K562 (cell line): ENCODE results near the gene EHBP1L1. TPM values are rescaled to one million over a fixed set of nuclear protein-coding genes. Genes with fewer than 3 reads are reported as not detected.
A peak's percentile ranks its signal among the peaks of the same experiment; 100 is the strongest.

Experiments used
- ATAC-seq: fragments of 200-7000 bp; cut with Tn5 transposase; 3 replicates; pipeline ENCODE4 v1.9.1; 2020; ENCODE audit warnings: moderate library complexity
- BruUV-seq: library from RNA; stranded (reverse); fragments of 400-500 nt; replicated peaks from 2 replicates; lab custom pipeline; 2021; lab: Mats Ljungman, UMichigan
- CTCF ChIA-PET: fragments of 300-600 bp; formaldehyde crosslinking; extraction: SDS; loops from one replicate; lab custom pipeline; 2021; ENCODE audit warnings: low intra/inter-chr PET ratio; lab: Yijun Ruan, JAX
- POLR2A ChIA-PET: fragments of 300-600, 350-650 bp; sonication (Branson Sonifier 250); formaldehyde crosslinking; extraction: SDS; loops from one replicate; lab custom pipeline; 2021; ENCODE audit warnings: antibody characterized with exemption, inconsistent platforms; lab: Yijun Ruan, JAX
- DNase-seq, 4 experiments: peaks; one replicate each; pipeline versions ENCODE4 v3.0.0 to v3.0.0-alpha.2; 2011 to 2018; ENCODE audit warnings: low spot score in 3 of 4, mixed read lengths in 3 of 4; ENCODE audit errors: extremely low read depth in 1 of 4
- FAIRE-seq: peaks from 2 replicates; lab custom pipeline; 2011; peaks lifted over from hg19 to GRCh38; lab: Jason Lieb, UNC
- H2AFZ ChIP-seq: 2 replicates; pipeline ENCODE4 v1.6.0; 2011; ENCODE audit warnings: low read depth, low read length, control low read depth, inconsistent platforms
- H3K27ac ChIP-seq: fragments of 200-600 bp; 3 replicates; pipeline ENCODE4 v1.8.0; 2011; ENCODE audit warnings: low read depth, mild to moderate bottlenecking, control low read depth, inconsistent platforms, low read length, moderate library complexity, mixed read lengths; ENCODE audit errors: extremely low read depth
- H3K27me3 ChIP-seq, 2 experiments: fragments of 300-600 bp in 1 of 2; 2 replicates in 1 of 2; 3 replicates in 1 of 2; pipeline versions ENCODE4 v1.6.0 to v1.8.0; 2011; ENCODE audit warnings: inconsistent platforms in 2 of 2, low read length in 2 of 2, mild to moderate bottlenecking in 1 of 2, mixed read lengths in 1 of 2, moderate library complexity in 1 of 2; ENCODE audit not compliant: control insufficient read depth in 2 of 2, insufficient read depth in 2 of 2
- H3K36me3 ChIP-seq: fragments of 300-600 bp; 3 replicates; pipeline ENCODE4 v1.8.0; 2011; ENCODE audit warnings: mild to moderate bottlenecking, low read length, inconsistent platforms; ENCODE audit not compliant: control insufficient read depth, insufficient read depth
- H3K4me1 ChIP-seq, 2 experiments: fragments of 200-600 bp in 1 of 2; replicated peaks in 1 of 2; 2 replicates in 1 of 2; 3 replicates in 1 of 2; pipeline versions ENCODE4 v1.5.1 to v1.8.0; 2011; ENCODE audit warnings: inconsistent platforms in 2 of 2, low read length in 2 of 2, mild to moderate bottlenecking in 1 of 2, mixed read lengths in 1 of 2, moderate library complexity in 1 of 2; ENCODE audit not compliant: control insufficient read depth in 2 of 2, insufficient read depth in 2 of 2
- H3K4me2 ChIP-seq: 2 replicates; pipeline ENCODE4 v1.6.1; 2011; ENCODE audit warnings: low read length, control low read depth, inconsistent platforms, mixed read lengths; ENCODE audit not compliant: insufficient read depth
- H3K4me3 ChIP-seq: fragments of 200-600 bp; sonication (generic), shearing (Covaris generic); 2 replicates; pipeline ENCODE4 v1.5.1; 2016; ENCODE audit warnings: control low read depth, inconsistent platforms
- H3K79me2 ChIP-seq: fragments of 200-600 bp; 3 replicates; pipeline ENCODE4 v1.8.0; 2011; ENCODE audit warnings: low read length, inconsistent platforms; ENCODE audit not compliant: control insufficient read depth, insufficient read depth
- H3K9ac ChIP-seq, 2 experiments: 2 replicates each; pipeline versions ENCODE4 v1.6.0 to v1.6.1; 2011; ENCODE audit warnings: low read depth in 2 of 2, low read length in 2 of 2, control low read depth in 1 of 2, inconsistent platforms in 1 of 2, mild to moderate bottlenecking in 1 of 2, mixed read lengths in 1 of 2; ENCODE audit not compliant: insufficient read depth in 1 of 2
- H3K9me1 ChIP-seq: one replicate; pipeline ENCODE4 v1.6.0; 2011; ENCODE audit warnings: inconsistent platforms, mild to moderate bottlenecking, low read length, moderate library complexity; ENCODE audit not compliant: control insufficient read depth, insufficient read depth
- H3K9me3 ChIP-seq: replicated peaks from 2 replicates; pipeline ENCODE4 v1.5.1; 2011; ENCODE audit warnings: low read depth, low read length, inconsistent platforms; ENCODE audit not compliant: control insufficient read depth, insufficient read depth
- H4K20me1 ChIP-seq: replicated peaks from 2 replicates; pipeline ENCODE4 v1.6.1; 2011; ENCODE audit warnings: low read length, inconsistent platforms, mixed read lengths; ENCODE audit not compliant: control insufficient read depth, insufficient read depth
- ARHGAP35 ChIP-seq: fragments of 450-650 bp; IDR thresholded peaks from 2 replicates; pipeline ENCODE4 v1.6.1; 2018; ENCODE audit not compliant: partially characterized antibody
- ARNT ChIP-seq, 2 experiments: fragments of 450-650 bp; IDR thresholded peaks; 2 replicates each; pipeline ENCODE4 v1.6.1; 2016; ENCODE audit warnings: mild to moderate bottlenecking in 1 of 2
- ATF2 ChIP-seq: sonication (generic); formaldehyde crosslinking; IDR thresholded peaks from 2 replicates; pipeline ENCODE4 v1.8.1; 2022; ENCODE audit warnings: missing genetic modification reagents
- ETV1 ChIP-seq: fragments of 450-650 bp; conservative IDR thresholded peaks from 2 replicates; pipeline ENCODE4 v1.6.1; 2016; ENCODE audit warnings: missing genetic modification characterization, control low read depth, low read depth, missing compliant biosample characterization
- GTF3C2 ChIP-seq: IDR thresholded peaks from 3 replicates; pipeline ENCODE4 v1.6.1; 2011; ENCODE audit warnings: borderline replicate concordance, mild to moderate bottlenecking, moderate library complexity; ENCODE audit not compliant: insufficient read length; ENCODE audit errors: extremely low read depth
- HES1 ChIP-seq: fragments of 450-650 bp; IDR thresholded peaks from 2 replicates; pipeline ENCODE4 v1.6.1; 2016; ENCODE audit warnings: low read depth, mild to moderate bottlenecking, moderate library complexity
- IRF1 ChIP-seq: sonication (generic); formaldehyde crosslinking; IDR thresholded peaks from 2 replicates; pipeline ENCODE4 v1.8.0; 2022; ENCODE audit warnings: missing genetic modification reagents, mild to moderate bottlenecking, borderline replicate concordance
- SNRNP70 ChIP-seq: fragments of 200-400 bp; formaldehyde crosslinking; optimal IDR thresholded peaks from 2 replicates; pipeline ENCODE3; 2017; ENCODE audit warnings: low read depth, low read length
- ZNF511 ChIP-seq: sonication (generic); formaldehyde crosslinking; IDR thresholded peaks from 2 replicates; pipeline ENCODE4 v1.8.0; 2022; ENCODE audit warnings: mild to moderate bottlenecking, missing genetic modification reagents
- ZNF699 ChIP-seq: fragments of 250-450 bp; sonication (Bioruptor Pico); IDR thresholded peaks from 2 replicates; pipeline ENCODE4 v1.8.0; 2021; ENCODE audit warnings: mild to moderate bottlenecking, moderate library complexity; ENCODE audit not compliant: insufficient replicate concordance
- WGBS: fragments of 100-300 bp; shearing (Covaris generic); methylation state at CpG from one replicate; pipeline ENCODE4 v1.1.6; 2016; ENCODE audit warnings: low coverage, mixed read lengths; ENCODE audit not compliant: insufficient coverage; ENCODE audit errors: missing lambda C conversion rate; 5-methylcytosine and 5-hydroxymethylcytosine counted together
- in situ Hi-C: fragments of 300-500 bp; cut with MboI; formaldehyde crosslinking; loops from 4 replicates; pipeline ENCODE4 v1.15.0; 2018; ENCODE audit warnings: inconsistent platforms, mixed read lengths
- intact Hi-C: fragments of 100-400 bp; cut with micrococcal nuclease; formaldehyde crosslinking; loops from 2 replicates; pipeline ENCODE4 v1.14.2; 2022
- polyA plus RNA-seq, 8 experiments: library from polyadenylated mRNA; depleted of rRNA in 4 of 8; stranded (reverse) in 5 of 8; unstranded in 3 of 8; fragments of >200 nt; fragmentation: Nextera tagmentation in 2 of 8; fragmentation: Illumina TruSeq in 1 of 8; extraction: Ambion mirVana in 2 of 8; extraction: Trizol in 1 of 8; gene quantifications; 2 replicates each; pipeline versions ENCODE4 v1.2.1 to v1.2.3, GENCODE V29; 2011 to 2014; ENCODE audit warnings: inconsistent platforms in 1 of 8, missing spikeins in 1 of 8
- total RNA-seq, 7 experiments: library from RNA; depleted of rRNA in 6 of 7; stranded (reverse); fragments of >200 nt in 6 of 7; fragmentation: Illumina TruSeq in 2 of 7; extraction: Trizol in 2 of 7; gene quantifications; 2 replicates each; pipeline versions ENCODE4 v1.2.1 to v1.2.3, GENCODE V29; 2011 to 2021; ENCODE audit warnings: low replicate concordance in 1 of 7

EHBP1L1 gene
- total and polyA plus RNA-seq, 9 of the 15 experiments (the other 6 are each of a cell fraction or from before 2014, with no cell fraction given): 0.03 to 87.1 (median 26.3) TPM

- no peak for FAIRE-seq
- ChIA-PET CTCF (no interaction called here), POLR2A (interaction anchor here (0.5 to 0.6 kb wide), 2 partner anchors 11 to 83 kb away, joined by 3 to 4 read pairs; no protein-coding TSS in a partner anchor)
- Histone ChIP-seq H3K4me3 (no peak overlapping the region), H3K9me3 (no peaks in the 10 kb centered on the region), H3K4me2 (no peak overlapping the region), H2AFZ (peak overlapping the region; percentile 22; the same call in 1 of the 2 replicates), H4K20me1 (no peaks in the 10 kb centered on the region), H3K9ac (no peak overlapping the region), H3K4me1 (peaks cover 26 to 36% of the 10 kb centered on the region in 2 experiments), H3K79me2 (peaks cover 6% of the 10 kb centered on the region), H3K36me3 (no peaks in the 10 kb centered on the region), H3K27me3 (no peaks in the 10 kb centered on the region), H3K27ac (no peak overlapping the region), H3K9me1 (no peaks in the 10 kb centered on the region)
- no TSS peak for BruUV-seq
- intact Hi-C loops: no loop called here
- DNase-seq: no peak
- in situ Hi-C loops: no loop called here
- WGBS: 79% methylated on average over 3 of the region's 4 CpGs
- TF ChIP-seq IRF1 (CRISPR knock-in tag) (no peak), ATF2 (no peak), ZNF699 (CRISPR knock-in tag) (no peak), ETV1 (tag) (no peak), SNRNP70 (no peak), ARHGAP35 (no peak), GTF3C2 (no peak), ARNT (IDR thresholded peaks at IDR 0.05) (no peak), HES1 (no peak), ZNF511 (no peak)
- no peak for ATAC-seq
Measured at GRCh38 chr11:65563601-65564000, 12.3 kb upstream of the EHBP1L1 start.
